Liver (tissue), 3 donors: ENCODE data around the gene KAT2A.

Experiments used
- GABPA ChIP-seq, 2 donors: IDR thresholded peaks in 1 of 2; conservative IDR thresholded peaks in 1 of 2; 2 replicates each; pipeline ENCODE4 v1.6.1; 2016; ENCODE audit warnings: antibody characterized with exemption in 2 of 2, mild to moderate bottlenecking in 1 of 2, moderate library complexity in 1 of 2
- RAD21 ChIP-seq, 2 donors: IDR thresholded peaks; 2 replicates each; pipeline ENCODE4 v1.6.1; 2016; ENCODE audit warnings: antibody characterized with exemption in 2 of 2, mild to moderate bottlenecking in 2 of 2
- REST ChIP-seq: IDR thresholded peaks from 2 replicates; pipeline ENCODE4 v1.6.1; 2016; ENCODE audit warnings: antibody characterized with exemption, mild to moderate bottlenecking
- TAF1 ChIP-seq: conservative IDR thresholded peaks from 2 replicates; pipeline ENCODE4 v1.6.1; 2016; ENCODE audit warnings: antibody characterized with exemption, mild to moderate bottlenecking
- TF ChIP-seq, protein P1 (sequence below): fragments of 150-350 bp; IDR thresholded peaks from 2 replicates; pipeline ENCODE4 v1.5.1; 2017; ENCODE audit warnings: improper control_type of control experiment, low read depth, low read length; ENCODE audit not compliant: missing input control
- TF ChIP-seq, protein P2 (sequence below): IDR thresholded peaks from 2 replicates; pipeline ENCODE4 v1.6.1; 2016; ENCODE audit warnings: antibody characterized with exemption
- donor health status: healthy.
- donor health status: healthy.

DNA sequence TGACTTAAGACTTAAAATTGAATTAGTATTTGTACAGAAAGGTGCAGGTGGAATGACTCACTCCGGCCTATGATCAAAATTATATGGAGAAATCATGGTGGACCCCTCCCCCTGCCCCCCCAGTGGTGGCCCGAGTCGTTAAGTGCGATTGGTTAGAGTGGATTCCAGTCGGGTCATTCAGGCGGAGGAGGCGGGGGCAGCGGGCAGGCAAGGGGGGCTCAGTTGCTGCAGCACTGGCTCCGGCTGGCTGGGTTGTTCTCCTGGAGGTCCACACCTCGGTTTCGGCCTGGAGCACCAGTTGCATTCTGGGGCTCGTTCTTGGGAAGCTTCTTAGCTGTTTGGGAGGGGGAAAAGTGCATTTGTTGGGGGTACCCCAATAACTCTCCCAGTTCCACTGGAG, 4.4 kb upstream of the KAT2A start:
- TF ChIP-seq, protein P1, sequence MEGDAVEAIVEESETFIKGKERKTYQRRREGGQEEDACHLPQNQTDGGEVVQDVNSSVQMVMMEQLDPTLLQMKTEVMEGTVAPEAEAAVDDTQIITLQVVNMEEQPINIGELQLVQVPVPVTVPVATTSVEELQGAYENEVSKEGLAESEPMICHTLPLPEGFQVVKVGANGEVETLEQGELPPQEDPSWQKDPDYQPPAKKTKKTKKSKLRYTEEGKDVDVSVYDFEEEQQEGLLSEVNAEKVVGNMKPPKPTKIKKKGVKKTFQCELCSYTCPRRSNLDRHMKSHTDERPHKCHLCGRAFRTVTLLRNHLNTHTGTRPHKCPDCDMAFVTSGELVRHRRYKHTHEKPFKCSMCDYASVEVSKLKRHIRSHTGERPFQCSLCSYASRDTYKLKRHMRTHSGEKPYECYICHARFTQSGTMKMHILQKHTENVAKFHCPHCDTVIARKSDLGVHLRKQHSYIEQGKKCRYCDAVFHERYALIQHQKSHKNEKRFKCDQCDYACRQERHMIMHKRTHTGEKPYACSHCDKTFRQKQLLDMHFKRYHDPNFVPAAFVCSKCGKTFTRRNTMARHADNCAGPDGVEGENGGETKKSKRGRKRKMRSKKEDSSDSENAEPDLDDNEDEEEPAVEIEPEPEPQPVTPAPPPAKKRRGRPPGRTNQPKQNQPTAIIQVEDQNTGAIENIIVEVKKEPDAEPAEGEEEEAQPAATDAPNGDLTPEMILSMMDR: no peak
- TF ChIP-seq REST (no peak), TAF1 (no peak), GABPA (IDR thresholded peaks at IDR 0.05 in 1 of 2, conservative IDR thresholded peaks at IDR 0.05 in 1 of 2) (no peak), RAD21 (IDR thresholded peaks at IDR 0.05) (no peak)
- TF ChIP-seq, protein P2, sequence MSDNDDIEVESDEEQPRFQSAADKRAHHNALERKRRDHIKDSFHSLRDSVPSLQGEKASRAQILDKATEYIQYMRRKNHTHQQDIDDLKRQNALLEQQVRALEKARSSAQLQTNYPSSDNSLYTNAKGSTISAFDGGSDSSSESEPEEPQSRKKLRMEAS: no peak
